Stimulated activated CD8-positive, alpha-beta memory T cell treated with anti-CD3 and anti-CD28 coated beads, Interleukin-12 subunit alpha, Interleukin-12 subunit beta, amount 100 ng/mL, for 1 hour (primary cell): ENCODE data around the gene INSL3.

Source experiments
- DNase-seq: peaks from one replicate; pipeline ENCODE4 v3.0.0-alpha.2; 2020; ENCODE audit warnings: low read depth

INSL3 gene

DNA sequence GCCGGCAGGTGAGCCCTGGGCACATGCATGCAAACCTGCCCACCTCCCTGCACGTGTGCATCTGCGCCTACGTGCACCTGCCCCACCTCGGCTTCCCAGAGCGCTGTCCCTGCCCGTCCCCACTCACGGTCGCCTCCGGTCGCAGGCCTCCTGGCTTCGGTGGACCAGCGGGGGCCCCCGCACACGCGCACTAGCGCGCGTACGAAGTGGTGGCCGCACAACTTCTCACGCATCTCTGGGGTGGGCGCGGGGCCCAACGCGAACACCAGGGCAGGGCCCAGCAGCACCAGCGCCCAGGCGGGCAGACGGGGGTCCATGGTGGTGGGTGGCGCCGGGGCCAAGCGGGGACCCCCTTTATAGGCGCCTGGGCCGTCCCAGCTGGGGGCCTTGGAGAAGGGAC lies at the start of gene INSL3:
INSL3 (minus strand) TSS at position 330 of the 400 bp plus-strand sequence; CDS start at position 317, 13 bp downstream.
- no peak for DNase-seq

GRCh38 chr19:17869114-17869608 lies 47.8 kb upstream of the INSL3 start:
- DNase-seq: no peak

GRCh38 chr19:17868669-17869068 lies 47.4 kb upstream of the INSL3 start:
- DNase-seq: no peak

GRCh38 chr19:17866964-17867486 lies 45.7 kb upstream of the INSL3 start:
- DNase-seq: no peak

DNA sequence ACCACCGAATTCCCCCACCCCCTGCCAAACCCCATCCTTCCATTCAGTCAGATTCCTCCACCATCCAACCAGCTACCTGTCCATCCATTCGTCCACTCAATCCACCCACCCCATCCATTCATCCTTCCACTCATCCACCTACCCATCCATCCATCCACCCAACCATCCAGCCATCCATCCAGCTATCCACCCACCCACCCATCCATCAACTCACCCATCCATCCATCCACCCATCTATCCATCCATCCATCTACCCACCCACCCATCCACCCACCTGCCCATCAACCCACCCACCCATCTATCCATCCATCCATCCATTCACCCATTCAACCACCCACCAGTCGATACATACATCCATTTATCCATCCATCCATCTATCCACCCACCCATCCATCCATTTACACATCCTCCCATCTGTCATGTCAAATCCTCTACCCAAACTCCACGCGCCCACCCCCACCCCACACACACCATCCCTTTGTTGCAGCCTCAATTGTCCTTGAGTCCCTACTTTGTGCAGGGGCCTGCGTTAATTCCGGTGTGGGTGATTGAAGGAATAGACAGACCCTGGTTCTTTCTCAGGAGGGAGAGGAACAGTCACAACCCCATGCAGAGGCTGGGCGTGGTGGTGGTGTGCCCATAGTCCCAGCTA lies 45.1 kb upstream of the INSL3 start:
- no peak for DNase-seq

DNA sequence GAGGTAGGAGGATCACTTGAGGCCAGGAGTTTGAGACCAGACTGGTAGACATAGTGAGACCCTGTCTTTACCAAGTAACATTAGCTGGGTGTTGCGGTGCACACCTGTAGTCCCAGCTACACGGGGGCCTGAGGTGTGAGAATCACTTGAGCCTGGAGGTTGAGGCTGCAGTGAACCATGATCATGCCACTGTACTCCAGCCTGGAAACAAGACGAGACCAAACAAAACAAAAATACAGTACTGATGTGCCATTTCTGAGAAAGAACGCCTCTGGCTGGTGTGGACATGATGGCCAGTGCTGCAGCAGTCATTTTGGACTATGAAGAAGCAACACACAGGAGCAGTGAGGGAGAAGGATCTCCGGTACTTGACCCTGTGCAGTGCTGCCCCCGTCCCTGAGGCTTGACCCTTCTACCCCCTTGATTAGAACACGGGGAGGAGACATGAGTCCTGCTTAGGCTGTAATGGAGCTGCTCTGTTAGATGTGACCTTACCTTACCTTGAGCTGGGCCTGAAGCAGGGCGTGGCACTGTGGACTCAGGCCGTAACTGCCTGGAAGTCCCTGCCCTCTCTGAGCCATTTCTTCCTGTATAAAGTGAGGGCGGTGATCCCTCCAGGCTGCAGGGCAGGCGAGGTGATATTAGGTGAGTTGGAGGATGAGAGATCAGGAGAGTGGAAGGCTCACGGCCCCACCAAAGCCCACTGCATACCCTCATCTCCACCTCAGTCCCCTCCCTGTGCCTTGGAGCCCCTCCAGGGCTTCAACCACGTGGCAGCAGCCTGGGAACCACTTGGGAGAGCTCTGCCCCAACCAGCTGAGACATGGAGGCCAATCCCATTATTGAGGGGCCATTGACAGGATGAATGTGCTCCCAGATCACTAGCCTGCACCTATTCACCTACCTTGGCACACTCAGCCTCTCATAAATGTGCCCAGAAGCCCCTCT lies 44.3 kb upstream of the INSL3 start:
- DNase-seq: no peak

DNA sequence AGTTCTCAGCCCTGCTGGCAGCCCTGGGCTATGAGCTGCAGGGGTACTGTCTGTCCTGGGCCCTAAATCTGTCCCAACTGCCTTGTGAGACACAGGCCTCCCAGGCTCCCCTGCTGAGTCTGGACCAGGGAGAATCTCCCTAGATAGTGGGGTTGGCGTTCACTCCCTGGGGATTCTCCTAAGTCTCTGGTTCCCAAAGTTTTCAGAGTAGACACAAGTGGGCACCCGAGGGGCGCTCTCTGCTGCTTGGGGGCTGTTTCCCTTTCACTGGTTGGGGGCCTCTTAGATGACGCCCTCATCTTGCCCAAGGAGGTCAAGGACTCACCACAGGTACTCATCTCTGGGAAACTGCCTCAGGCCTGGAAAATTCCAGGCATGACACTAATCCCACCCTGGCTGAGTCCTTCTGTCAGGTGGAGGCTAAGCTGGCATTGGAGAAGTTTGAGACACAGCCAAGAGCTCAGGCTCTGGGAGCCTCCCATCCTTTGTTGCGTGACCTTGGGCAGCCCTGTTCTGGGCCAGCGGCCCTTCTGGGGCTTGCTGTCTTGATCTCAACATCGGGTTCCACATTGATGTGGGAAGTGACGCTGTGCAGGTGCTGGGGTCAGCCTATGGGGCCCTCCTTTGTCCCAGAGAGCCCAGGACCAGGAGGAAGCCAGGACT lies 42.3 kb upstream of the INSL3 start:
- DNase-seq: no peak

DNA sequence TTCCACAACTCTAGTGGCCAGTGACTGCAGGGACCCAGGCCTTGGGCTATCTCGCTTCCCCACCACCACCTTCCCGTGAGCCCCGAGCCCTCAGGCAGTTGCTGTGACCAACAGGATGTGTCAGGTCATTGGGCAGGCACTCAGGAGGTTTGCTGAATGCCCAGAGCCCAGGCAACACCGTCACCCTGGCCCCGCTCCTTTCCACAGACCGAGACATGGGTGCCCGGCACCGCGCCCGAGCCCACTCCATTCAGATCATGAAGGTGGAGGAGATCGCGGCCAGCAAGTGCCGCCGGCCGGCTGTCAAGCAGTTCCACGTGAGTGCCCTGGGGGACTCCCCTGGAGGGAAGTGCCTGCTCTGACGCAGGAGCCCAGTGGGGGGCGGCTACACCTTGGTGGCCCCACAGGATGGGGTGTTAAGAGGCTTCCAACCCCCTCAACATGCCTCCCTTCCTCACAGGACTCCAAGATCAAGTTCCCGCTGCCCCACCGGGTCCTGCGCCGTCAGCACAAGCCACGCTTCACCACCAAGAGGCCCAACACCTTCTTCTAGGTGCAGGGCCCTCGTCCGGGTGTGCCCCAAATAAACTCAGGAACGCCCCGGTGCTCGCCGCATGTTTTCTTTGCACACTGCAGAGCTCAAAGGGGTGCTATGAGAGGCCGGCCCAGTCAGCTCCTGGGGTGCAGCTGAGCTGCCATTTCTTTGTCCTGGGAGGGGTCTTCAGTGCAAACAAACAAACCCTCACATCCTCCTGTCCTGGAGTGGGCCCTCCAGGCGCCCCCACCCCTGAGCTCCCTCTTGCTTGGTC lies 41.6 kb upstream of the INSL3 start:
- no peak for DNase-seq

DNA sequence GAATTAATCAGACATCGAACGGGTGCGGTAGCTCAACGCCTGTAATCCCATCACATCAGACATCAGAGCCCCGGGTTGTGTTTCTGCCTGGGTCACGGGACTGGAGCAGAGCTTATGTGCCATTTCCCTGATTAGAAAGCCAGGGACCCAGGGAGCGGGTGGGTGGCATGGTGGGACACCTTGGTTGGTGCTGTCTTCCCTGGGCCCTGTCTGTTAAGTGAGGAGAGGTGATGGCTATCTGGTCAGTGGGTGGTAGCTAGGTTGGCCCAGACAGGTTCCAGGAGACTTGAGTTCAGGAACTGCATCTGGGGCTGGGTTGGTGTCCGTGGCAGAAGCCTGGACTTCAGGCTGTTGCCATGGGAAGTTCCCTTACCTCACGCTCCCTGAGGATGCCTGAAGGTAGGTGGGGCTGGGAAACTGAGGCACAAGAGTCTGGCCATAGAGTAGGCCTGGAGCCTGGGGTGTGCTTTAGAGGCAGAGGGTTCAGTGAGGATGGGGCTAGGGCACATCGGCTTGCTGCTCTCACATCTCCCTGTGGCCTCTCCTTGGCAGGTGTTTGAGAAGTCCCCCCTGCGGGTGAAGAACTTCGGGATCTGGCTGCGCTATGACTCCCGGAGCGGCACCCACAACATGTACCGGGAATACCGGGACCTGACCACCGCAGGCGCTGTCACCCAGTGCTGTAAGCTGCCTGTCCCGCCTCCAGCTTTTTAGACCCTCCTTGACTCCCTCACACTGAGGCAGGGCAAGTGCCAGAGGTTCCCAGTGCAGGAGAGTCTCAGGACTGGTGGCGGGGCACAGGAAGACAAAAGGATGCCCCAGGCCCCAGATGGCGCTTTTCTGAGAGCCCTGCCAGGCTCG lies 40.5 kb upstream of the INSL3 start:
- DNase-seq: no peak

DNA sequence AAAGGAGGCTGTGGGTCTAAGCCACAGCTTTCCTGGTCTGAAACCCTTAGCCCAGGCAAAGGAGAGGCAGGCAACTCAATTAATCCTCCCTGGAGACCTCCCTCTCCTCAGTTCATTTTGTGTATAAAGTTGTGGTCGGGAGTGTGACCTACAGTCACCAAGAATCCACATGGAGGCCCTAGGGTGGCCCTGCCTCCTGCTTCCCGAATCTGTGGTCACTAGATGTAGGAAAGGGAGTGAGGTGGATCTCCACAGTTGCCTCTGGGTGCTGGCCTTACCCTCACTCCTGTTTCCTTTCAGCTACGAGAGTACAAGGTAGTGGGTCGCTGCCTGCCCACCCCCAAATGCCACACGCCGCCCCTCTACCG lies 39.7 kb upstream of the INSL3 start:
- no peak for DNase-seq

DNA sequence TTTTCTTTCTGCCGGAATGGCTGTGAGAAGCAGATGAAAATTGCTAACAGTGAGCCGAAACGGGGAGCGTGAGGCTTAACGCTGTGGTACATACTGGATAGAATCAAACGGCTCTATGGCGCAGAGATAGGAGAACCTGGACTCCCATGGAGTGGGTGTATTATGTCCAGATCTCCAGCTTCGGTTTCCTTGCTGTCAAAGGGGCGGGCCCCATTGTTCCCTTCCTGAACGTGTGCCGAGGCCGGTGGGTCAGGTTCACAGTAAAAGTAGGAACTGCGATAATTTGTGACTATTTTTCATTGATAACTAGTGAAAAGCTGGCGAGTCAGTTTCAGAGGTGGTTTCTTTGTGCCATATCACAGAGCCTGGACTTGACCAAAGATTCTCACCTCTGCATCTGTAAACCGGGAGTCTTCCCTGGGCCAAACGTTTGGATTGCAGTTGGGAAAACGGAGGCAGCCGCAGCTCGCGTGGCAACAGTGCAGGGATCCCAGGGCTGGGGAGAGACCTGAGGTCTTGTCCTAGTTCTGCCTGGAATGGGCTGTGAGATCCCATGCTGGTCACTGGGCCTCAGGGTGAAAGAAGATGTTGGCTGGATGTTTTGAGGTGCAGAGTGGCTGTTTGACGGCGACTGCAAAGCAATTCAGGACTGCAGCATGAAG lies 39.1 kb upstream of the INSL3 start:
- no peak for DNase-seq

DNA sequence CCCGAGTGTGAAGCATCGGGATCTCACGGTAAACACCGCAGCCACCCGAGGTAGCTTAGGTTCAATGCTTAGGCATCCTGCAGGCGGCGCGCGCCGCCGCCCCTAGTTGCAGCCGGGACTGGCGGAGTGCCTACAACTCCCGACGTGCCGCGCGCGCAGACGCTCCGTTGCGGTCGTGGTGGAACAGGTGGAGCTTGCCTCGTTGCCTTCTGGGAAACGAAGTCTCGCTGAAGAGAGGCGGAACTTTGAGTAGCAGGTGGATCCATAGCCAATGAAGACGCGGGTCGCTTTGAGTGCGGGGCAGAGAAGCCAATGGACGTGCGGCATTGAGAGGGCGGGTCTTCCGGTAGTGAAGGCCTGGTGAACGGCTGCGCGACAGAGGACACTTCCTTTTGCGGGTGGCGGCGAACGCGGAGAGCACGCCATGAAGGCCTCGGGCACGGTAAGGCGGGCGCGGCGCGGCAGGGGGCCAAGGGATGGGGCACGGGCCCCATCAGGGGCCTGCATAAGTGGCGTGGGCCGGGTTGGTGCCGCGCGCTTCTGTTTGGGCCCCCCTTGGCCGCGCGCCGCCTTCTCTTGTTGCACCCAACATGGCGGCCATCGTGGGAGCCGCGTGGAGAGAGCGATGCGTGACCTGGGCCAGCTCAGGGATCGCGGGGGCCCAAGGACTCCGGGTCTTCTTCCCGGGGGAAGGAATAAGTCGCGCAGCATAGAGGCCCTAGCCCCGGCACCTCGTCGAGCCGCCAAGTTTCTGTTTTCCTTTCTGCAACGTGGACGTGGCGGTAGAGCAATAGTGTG lies 38.4 kb upstream of the INSL3 start, which contains the start of gene RPL18A:
RPL18A (plus strand) TSS at position 378 of the 798 bp plus-strand sequence; CDS start at position 425, 47 bp downstream.
- DNase-seq: peak; percentile 99

DNA sequence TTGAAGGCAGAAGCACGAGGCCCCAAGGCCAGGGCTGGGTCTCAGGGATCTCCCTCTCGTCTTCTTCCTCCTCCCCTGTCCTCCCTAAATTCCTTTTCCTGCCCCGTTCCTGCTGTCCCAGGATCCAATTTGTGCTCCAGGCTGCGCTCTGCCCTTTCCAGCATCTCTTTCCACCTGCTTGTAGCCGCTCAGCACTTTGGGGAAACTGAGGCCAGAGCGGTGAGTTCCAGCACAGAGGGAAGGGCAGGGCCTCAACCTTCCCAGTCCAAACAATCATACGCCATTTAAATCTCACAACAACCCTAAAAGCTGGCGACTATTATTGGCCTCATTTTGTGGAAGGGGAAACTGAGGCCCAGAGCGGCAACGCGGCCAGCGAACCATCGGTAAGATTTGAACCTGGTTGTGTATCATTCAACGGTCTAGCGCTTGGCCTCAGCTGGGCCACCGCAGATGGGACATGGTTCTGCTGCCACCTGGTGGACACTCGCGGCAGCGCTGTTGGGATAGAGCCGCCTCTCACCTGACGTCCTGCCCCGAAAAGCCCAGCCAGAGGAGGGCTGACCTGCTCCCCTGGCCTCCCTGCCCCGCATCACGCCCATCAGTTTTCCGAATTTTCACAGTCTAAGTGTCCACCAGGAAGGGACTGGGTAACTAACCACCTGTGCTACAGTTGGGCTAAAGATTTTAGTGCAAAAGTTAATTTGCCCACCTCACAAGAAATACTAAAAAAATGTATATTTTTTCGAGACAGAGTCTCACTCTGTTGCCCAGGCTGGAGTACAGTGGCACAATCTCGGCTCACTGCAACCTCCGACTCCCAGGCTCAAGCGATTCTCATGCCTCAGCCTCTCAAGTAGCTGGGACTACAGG lies 34.2 kb upstream of the INSL3 start:
- DNase-seq: peak; percentile 88

DNA sequence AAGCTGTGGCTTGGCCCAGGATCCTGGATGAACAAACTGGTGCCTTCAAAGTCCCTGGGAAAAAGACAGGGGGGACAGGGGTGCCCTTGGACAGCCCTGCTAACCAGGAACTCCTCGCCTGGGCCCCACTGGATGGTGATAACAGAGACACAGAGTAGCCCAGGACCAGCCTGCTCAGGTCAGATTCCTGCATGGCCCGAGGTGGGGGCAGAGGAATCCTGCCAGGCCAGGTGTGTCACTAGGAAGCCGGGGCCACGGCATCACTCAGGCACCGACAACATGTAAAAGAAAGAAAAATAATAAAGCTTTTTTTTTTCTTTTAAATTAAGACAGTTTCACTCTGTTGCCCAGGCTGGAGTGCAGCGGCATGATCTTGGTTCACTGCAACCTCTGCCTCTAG lies 32.7 kb upstream of the INSL3 start:
- DNase-seq: no peak

- DNase-seq: no peak
These were observed 27.4 kb upstream of the INSL3 start for GRCh38 chr19:17848595-17849292.

DNA sequence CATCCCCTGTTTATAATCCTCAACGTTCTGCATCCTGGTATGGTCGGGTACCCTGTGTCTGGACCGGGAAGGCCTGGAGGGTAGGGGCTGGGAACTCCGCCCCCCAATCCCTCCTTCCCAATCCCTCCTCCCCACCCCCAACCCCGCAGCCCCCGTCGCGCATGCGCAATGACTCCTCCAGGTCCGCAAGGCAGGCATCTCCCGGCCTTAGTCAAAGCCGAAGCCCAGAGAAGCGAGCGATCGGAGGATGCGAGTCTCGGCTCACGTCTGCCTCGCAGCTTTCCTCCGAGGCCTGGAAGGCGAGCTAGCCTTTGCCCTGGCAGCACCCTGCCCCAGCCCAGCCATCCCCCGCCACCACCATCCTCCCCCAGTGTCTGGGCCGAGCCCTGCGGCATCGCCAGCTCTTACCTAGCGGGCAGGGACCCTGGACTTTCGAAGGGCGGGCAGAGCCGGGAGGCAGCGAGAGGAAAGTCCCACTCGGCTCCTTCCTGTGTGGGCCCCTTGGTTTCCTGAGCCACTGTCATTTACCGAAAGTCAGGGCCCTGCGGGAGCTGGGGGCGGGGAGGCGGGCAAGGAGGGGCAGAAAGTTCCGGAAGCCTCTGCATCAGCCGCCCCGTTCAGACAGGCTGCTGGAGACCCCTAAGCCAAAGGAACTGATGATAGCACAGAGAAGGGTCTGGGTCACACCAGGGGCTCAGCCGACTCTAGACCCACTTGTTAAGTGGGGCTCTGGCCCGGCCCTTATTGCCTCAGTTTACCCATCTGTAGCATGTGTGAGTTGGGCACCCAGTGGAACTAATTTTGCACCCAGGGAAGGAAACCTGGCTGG lies 26.4 kb upstream of the INSL3 start, which contains the start of gene JAK3:
JAK3 (minus strand) TSS at position 445 of the 829 bp plus-strand sequence. CDS start 3,565 bp downstream, outside the sequence.
- peak; percentile 82 for DNase-seq
